GM12892 (cell line): ENCODE measurements around the gene CSTF1.

Experiments
- POLR2A ChIP-seq: IDR thresholded peaks from 2 replicates; pipeline ENCODE4 v1.6.1; 2011; ENCODE audit warnings: low read depth, low read length, control low read depth
- POLR2AphosphoS5 ChIP-seq: IDR thresholded peaks from 2 replicates; pipeline ENCODE4 v1.6.1; 2011; ENCODE audit warnings: low read depth, low read length, control low read depth
- TAF1 ChIP-seq: IDR thresholded peaks from 2 replicates; pipeline ENCODE4 v1.6.1; 2011; ENCODE audit warnings: low read depth, mild to moderate bottlenecking, control low read depth, low read length, borderline replicate concordance

GRCh38 chr20:56426926-56427325 lies 34.5 kb downstream of the CSTF1 start:
- TF ChIP-seq TAF1 (no peak), POLR2A (no peak), POLR2AphosphoS5 (no peak)
